ENCODE measurements around the gene CCND1.

The CCND1 gene

DNA sequence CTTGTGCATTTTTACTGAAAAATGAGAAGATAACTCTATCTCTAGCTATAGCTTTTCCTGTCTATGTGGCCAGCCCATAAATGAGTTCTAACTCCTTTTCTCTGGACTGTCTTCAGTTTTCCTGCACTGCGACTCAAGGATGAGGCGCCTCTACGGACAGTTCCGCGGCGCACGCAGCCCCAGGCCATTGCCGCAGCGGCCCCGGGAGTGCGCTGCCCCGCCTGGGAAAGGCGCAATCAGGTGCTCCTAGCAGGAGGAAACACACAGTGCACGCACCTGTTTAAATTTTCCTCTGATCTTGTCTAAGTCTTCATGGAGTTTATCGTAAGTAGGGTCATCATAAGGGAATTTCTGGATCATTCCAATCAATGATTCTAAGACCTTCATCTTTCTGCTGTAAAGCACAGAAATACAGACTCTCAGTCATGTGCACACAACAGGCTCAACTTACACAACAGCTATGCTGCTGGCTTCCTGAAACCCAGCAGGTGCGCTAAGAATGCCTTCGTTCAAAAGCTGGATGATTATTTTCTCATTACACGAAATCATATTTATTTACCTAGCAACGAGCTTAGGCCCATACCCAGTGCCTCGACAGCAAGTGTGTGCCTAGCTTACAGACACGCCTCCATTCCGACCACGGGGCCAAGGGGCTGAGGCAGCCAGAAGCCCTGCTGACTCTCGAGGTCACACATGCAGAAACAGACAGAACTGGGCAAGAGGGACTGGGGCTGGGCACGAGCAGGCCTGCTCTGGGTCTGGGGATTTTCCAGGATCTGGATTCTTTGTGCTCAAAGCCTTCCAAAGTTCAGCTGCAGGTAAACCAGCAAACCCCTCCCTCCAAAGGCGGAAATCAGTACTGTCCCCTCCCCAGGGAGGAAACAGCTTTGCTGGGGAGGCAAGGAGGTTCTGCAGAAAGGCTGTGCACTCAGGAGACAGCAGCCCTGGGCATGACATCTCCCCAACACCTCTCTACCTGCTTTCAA lies 27.0 kb downstream of the CCND1 start:
- no peak for DNase-seq

DNA sequence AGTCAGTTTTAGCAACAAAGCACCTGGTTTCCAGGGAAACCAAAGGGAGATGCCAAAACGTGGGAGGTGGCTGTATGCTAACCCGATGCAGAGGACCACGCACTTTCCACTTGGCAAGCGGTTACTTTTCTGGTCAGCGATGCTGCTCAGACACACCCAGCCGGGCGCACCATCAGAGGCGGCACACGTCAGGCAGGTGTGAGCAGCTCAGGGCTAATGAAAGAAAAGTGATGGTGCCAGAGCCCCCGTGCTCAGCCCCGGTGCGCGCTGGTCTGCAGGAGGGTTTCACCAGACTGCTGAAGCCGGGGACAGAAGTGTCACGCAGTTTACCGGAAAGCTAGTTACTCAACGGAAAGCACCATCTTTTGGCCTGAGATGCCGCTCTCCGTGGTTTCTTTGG lies 28.5 kb downstream of the CCND1 start:
- DNase-seq = no peak

DNA sequence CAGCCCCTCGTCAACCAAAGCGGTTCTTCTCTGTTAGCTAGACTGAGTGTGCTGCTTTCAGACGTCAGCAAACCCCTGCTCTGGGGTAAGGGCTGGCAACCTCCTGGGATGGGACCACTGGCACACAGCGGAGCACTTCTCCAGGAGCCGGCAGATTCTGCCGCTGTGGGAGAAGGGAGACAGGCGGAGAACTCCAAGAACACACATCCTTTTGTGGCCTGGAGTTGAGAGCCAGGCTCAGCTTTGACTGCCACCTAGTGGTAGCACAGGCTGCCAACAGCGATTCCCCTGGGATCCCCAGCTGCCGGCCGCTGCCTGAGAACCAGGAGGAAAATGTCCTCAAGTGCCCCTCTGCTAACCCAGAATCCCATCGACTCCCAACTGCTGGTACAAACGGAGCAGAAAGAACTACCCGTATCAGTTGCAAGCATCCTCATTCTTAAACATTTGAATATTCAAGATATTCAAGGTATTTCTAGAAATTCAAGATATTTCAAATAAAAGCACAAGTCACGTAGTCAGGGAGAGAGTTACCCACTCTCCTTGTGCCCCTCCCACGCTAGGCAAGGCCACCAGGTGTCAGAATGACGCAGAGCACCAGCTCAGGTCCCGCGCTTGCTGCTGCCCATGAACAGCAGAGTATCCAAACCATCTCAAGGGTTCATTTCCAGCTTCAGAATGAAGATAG lies 29.3 kb downstream of the CCND1 start:
- peak; percentile 74 for DNase-seq

DNA sequence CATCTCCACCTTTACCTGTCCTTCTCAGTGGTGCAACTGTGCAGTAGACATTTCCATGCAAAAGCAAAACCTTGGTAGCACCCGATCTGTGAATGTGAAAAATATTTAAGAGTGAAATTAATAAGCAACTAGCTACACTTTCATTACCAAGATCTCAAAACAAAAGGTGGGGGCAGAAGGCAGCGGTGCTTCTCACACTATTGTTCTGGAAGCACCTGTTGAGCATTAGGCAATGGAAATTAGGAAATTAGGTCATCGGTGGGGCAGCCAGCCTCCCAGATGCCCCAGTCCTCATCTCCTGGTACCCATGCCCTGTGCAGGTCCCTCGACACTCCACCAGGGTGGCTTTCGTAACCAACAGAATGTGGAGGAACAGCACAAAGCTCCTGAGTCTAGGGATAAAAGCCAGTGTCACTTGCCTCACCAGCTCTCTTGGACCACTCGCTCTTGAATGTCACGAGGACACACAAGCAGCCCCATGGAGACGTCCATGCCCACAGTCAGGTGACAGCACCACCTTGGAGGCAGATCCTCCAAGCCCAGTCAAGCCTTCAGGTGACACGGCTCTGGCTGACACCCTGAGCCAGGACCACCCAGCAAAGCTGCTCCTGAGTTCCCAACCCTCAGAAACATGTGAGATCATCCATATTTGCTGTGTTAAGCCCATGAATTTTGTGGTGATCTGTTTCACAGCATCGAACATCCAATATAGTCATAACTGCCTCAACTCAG lies 30.9 kb downstream of the CCND1 start:
- no peak for DNase-seq

DNA sequence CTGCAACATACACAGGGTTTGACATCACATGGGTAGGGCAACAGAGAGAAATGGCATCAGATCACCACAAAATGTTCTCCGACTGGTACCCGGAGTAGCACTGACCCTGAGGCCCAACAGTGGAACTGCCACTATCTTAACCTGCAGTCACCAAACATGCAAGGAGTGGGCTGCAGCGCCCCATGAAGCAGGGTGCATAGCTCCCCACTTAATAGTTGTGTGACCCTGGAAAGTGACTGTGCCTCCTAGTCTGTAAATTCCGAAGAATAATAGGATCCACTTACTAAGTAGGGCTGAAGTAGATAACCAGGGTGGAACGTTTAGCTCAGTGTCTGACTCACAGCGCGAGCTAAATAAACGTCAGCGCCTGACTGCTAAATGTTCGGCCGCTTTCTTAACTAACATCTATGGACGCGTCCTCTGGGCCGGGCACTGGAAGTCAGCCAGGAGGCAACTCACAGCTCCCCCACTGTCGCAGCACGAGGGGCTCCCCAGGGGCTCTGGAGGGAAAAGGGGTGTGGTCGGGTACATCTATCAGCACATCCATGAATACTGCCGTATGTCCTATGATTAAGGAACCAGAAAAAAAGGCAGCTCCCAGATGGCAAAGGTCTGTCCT lies 33.4 kb downstream of the CCND1 start:
- DNase-seq = peak; percentile 30

DNA sequence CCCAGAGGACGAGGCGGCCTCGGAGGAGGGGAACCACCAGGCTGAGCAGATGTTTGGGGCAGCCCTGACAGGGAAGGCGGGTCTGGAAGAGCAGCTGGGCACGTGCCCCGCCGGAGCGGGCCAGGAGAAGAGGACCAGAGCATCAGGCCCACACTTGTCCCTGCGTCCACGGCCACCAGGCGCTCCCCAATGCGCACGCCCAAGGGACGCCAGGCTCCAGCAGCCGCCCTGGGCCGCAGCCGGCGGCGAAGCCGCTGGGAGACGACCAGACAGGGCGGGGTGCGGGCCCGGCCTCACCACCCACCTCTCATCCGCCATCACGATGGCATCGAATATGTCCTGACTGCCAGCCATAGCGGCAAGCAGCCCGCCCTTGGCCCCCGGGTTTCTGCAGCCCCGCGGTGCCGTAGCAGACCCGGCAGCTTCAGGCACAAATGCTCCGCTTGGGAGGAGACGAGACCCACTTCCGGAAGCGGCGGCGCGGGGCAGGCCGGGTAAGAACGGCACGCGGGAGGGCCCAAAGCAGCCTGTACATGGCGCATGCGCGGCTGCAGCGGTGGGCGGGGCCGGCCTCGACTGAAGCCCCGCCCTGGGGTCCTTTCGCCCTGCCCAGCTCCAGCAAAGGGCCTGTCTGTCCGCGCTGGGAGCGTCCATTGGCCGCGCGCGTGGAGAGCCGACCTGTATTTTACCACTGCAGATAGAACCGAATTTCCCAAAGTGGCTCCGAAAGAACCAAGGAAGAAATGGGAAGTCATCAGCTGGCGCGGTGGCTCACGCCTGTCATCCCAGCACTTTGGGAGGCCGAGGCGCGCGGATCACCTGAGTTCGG lies 34.1 kb downstream of the CCND1 start, which contains the start of gene LTO1:
Gene LTO1 (minus strand): TSS at position 468 of the 829 bp plus-strand sequence. CDS start 114 bp downstream, at position 354.
- DNase-seq = peak; percentile 97

DNA sequence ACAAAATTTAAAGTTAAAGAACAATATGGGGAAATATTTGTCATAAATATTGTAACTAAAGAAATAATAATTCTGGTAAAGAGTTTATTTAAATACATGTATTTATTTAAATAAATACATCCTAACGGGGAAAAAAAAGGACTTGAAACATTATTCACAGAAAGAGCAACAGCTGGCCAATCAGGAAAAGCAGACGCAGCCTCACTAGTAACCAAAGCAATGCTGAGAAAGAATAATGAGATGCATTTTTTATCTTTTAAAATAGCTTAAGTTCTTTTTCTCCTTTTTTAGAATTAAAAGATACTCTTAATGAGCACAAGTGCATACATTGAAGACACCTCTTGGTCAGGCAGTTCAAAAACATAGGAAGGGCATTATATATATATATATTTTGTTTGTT lies 36.8 kb downstream of the CCND1 start:
- DNase-seq = no peak

DNA sequence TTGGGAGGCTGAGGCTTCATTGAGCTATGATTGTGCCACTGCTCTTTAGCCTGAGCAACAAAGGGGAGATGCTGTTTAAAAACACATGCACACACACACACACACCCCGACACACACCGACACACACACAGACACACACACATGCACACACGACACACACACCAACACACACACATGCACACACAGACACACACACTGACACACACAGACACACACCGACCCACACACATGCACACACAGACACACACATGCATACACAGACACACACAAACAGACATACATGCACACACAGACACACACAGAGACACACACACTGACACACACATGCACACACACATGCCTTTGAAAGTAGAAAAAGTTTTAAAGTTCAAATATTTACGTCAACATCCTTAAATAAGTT lies 39.7 kb downstream of the CCND1 start:
- no peak for DNase-seq

DNA sequence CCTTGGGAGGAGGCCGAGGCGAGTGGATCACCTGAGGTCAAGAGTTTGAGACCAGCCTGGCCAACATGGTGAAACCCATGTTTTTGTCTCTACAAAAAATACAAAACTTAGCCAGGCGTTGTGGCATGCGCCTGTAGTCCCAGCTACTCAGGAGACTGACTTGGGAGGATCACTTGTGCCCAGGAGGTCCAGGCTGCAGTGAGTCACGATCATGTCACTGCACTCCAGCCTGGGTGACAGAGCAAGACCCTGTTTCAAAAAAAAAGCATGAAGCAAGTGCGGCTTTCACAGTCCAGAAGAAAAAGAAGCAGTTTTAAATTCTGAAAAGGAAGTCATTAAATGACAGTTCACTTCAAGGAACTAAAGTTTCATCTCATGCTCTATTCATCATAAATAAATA lies 41.3 kb downstream of the CCND1 start:
- no peak for DNase-seq

DNA sequence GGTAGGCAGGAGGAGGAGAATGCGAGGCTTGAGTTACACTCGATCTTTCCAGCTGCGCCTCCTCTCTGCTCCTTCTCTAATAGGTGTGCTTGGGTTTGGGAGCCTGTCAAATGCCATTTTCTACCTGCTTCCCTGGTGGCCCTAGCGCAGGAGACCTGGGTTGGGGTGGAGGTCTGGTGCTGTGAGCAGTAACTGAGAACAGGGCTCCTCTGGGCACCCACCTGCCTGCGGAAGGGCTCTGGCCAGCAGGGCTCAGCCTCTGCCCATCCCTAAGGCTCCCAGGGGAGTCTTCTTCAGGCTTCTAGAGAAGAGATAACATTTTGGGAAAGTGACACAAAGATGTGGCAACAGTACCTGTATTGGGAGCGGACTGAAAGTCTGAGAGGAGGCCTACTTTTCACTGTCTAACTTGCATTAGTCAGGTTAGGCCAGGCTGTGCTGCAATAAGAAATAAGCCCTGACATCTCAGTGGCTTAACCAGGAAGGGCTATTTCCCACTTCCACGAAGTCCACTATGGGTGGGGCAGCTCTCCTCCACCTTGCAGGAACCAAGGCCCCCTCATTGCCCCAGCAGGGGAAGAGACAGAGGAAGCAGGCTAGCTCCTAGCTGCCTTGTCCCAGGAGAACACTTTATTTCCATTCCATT lies 41.8 kb downstream of the CCND1 start:
- DNase-seq = no peak

DNA sequence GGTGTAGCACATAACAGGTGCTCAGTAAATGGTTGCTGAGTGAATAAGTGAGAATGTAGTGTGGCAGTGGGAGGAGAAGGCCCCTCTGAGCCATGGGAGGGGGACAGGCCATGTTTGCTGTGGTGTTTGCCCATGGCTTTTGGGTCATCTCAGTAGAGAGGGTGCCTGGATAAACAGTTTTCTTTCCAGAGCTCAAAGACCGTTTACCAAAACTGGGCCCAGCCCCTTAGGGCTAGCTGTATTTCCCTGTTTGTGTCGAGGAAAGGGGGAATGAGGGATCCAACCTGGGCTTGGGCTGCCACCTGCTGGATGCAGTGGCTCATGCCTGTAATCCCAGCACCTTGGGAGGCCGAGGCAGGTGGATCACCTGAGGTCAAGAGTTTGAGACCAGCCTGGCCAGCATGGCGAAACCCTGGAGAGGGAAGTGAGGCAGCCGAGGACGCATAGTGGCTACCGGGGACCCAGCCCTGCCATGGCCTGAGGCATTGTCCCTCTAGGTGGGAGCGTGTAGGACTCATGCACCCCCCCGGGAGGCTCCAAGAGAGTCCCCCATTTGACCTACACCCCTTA lies 42.9 kb downstream of the CCND1 start:
- DNase-seq = no peak

DNA sequence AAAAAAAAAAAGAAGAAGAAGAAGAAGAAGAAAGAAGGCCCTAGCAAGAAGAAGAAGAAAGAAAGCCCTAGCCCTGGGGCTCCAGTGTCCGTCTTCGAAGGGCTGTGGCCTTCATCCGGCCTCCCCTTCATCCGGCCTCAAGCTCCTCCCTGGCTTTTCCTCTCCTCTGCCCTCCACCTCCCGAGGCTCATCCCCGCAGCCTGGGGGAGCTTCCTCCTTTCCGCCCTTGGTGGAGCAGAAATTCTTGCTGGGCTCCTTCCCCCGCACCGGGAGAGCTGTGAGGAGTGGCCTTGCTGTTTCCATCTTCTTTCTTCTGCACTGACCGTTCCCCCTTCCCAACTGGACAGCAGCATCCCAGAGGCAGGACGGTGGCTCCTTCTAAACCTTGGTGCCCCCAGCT lies 43.7 kb downstream of the CCND1 start:
- no peak for DNase-seq

DNA sequence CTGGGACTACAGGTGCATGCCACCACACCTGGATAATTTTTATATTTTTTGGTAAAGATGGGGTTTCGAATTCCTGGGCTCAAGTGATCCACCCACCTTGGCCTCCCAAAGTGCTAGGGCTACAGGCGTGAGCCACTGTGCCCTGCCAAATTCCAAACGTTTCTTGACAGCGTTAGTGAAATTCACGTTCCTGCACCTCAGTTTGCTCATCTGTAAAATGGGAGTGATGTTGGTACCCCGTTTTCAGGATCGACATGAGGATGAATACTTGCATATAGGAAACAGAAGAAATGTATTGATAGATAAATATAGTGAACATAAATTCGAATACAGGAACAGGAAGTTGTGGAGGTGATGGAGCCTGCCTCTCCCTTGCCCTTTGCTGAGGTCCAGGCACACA lies 44.4 kb downstream of the CCND1 start:
- no peak for DNase-seq

DNA sequence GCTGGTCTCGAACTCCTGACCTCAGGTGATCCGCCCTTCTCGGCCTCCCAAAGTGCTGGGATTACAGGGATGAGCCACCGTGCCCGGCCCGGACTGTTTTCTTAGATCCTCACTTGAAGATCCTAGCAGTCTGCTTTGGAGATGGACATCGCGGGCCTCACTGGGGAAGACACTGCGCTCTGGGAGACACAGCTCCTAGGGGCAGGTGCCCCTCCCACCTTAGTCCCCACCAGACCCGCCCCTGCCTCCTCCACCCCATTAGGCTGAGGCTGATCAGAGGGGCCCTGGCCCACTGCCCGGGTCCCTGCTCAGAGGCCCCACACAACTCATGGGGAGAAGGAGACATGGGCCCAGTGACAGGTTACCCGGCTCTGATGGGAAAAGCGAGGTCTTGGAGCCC lies 45.5 kb downstream of the CCND1 start:
- no peak for DNase-seq

DNA sequence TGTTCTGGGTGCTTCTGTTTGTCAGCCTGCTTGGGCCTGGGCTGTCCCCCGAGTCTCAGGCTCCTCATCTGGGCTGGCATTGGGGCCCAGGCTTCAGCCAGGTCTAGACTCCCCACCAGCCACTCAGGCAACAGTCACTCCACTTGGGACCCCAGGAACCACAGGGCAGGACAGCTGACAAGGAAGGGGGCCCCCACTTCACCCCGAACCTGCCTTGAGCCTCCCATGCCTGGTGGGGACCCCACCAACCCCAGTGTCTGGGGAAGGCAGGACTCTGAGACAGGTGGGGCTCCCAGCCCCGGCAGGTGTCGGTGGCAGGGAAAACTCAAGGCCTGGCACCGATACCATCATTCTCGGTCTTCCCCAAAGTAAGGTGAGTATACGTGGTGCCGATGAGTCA lies 45.9 kb downstream of the CCND1 start:
- no peak for DNase-seq

DNA sequence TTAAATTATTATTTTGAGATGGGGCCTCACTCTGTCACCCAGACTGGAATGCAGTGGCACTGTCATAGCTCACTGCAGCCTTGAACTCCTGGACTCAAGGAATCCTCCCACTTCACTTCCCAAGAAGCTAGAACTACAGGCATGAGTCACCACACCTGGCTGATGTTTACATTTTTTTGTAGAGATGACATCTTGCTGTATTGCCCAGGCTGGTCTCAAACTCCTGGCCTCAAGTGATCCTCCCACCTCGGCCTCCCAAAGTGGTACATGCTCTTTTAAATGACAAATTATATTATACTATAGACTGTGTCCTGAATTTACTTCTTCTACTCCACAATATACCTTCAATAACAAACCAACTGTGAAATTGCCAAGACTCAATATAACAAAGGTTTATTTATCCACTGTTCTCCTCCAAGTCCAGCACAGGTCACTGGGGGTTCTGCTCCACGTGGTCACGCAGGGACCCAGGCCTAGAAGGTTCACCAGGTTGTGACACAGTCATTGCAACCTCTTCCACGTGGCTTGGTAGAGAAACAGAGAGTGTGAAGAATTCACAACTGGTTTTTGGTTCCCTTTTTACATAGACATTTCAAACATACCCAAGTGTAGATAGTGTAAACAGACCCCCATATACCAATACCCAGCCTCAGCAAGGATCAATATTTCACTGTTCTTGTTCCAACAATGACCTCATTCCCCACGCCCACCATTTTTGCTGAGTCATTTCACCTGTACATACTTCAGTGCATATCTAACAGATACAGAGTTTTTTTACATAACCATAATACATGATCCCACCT lies 47.2 kb downstream of the CCND1 start:
- DNase-seq = peak; percentile 59

DNA sequence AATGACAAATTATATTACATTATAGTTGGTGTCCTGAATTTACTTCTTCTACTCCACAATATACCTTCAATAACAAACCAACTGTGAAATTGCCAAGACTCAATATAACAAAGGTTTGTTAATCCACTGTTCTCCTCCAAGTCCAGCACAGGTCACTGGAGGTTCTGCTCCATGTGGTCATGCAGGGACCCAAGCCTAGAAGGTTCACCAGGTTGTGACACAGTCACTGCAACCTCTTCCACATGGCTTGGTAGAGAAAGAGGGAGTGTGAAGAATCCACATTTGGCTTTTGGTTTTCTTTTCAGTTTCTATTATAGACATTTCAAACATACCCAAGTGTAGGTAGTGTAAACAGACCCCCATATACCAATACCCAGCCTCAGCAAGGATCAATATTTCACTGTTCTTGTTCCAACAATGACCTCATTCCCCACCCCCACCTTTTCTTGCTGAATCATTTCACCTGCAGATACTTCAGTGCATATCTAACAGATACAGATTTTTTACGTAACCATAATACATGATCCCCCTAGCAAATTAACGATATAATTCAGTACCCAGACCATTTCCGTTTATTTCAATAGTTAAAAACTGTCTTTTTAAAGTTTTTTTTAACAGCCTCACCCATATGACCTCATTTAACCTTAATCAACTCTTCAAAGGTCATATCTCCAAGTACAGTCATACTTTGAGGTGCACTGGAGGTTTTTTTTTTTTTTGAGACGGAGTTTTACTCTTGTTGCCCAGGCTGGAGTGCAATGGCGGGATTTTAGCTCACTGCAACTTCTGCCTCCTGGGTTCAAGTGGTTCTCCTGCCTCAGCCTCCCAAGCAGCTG lies 48.7 kb downstream of the CCND1 start:
- no peak for DNase-seq

DNA sequence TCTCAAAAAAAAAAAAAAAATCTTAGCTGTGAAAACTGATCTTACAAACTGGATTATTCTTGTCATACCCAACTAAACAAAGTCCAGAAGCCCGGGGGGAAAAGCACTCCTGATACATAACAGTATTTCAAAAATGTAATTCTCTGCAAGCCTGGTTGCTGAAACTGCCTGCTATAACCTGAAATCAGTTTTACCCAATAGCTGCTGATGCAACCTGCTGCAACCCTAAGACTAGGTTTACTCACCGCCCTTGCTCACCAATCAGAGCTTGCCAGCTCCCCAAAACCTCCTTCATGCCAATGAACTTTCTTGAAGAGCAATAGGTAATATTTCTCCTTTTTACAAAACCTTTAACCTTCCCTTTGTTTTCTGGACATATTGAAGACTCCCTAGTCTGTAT lies 50.5 kb downstream of the CCND1 start:
- no peak for DNase-seq

DNA sequence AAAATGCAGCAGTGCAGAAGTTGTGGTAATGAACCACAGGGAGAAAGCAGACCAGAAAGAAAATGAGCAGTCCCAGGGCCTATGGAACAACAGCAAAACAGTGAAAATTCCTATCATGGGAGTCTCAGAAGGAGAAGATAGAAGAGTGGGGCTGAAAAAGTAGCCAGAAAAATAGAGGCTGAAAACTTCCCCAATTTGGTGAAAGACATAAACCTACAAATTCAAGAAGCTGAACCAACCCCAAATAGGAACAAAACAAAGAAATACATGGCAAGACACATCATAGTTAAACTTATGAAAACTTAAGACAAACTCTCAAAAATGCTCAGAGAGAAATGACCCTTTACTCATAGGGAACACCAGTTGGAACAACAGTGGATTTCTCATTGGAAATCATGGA lies 51.5 kb downstream of the CCND1 start:
- no peak for DNase-seq
